LNCAP (cell line): Measurements from ENCODE around the gene SMIM43.

Experiments used
- CTCF ChIP-seq: fragments of 450-650 bp; IDR thresholded peaks from 2 replicates; pipeline ENCODE4 v1.5.1; 2017; ENCODE audit warnings: mild to moderate bottlenecking

The SMIM43 gene

DNA sequence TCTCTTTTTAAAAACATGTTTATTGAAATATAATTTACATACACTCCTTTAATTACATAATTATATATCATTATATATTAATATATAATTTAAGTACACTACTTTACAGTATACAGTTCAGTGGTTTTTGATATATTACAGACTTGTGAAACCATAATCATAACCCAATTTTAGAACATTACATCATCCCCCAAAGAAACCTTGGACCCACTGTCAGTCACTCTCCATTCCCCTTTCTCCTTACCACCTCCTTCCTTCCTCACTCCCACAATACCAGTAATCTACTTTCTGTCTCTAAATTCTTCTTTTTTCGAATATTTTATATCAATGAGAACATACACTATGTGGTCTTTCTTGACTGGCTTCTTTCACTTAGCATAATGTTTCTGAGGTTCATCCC, 18.2 kb upstream of the SMIM43 start:
- no peak for TF ChIP-seq CTCF

DNA sequence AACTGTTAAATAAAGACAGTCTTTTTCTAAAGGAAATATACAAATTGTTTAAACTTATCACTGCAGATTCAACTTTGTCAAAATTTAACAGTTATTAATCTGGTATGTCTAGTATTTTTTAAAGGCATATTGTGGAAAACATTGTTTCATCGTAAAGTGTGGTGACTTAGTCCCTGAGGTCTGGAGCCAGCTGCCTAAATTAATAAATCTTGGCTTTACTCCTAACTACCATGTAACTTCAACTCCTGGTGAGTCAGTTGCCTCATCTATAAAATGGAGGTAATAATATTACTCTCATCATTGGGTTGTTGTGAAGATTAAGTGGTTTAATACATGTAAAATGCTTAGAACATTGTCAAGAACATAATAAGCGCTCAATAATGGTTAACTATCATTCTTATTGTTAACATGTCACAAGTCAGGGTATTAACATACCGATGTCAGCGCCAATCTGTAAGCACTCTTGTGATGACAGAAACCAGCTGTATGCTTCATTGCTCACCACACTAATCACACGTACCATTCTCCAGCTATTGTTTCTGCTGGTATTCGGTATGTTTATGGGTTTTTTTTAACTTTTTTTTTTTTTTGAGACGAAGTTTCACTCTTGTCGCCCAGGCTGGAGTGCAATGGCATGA, 14.1 kb upstream of the SMIM43 start:
- TF ChIP-seq CTCF: no peak

GRCh38 chr4:121777625-121778024, 12.7 kb upstream of the SMIM43 start:
- no peak for TF ChIP-seq CTCF

- no peak for TF ChIP-seq CTCF
Observed at GRCh38 chr4:121776610-121777401, 11.8 kb upstream of the SMIM43 start.

DNA sequence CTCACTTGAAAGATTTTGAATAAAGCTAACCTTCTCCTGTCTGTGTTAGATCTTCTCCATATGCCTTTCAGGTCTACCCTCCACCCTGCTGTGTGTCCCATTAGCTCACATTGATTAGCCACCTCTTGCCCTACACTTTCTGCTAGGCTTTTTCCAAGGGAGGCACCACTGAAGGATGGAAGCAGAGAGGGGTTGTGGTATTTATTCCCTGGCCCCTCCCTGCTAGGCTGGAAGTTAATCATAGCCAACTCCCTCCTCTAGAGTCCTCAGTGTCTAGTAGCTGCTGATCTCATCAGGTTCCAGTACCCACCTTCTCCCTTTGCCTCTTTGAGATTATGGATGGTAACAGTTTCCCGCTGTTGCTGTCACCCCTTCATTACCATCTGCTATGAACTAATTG, 8.9 kb upstream of the SMIM43 start:
- no peak for TF ChIP-seq CTCF

DNA sequence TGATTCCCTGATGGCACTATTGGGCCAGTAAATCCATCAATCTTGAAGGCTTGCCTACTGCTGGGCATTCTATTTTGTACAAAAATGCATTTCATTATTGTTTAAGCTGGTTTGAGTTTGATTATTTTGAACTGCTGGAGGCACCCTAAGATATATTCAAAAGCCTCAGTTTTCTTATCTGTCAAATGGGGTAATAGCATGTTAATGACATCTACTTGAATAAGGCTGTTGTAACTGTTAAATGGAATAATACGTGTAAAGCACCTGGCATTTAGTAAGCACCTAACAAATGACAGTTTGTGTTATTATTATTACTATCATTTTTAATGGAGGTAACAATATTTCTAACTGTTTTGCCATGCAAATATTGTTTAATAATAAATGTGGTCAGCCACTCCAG, 6.9 kb upstream of the SMIM43 start:
- TF ChIP-seq CTCF: no peak

- no peak for TF ChIP-seq CTCF
Observed at GRCh38 chr4:121769341-121769740, 4.4 kb upstream of the SMIM43 start.
